Mucosa of stomach (tissue), 1 donor: ENCODE results near the gene LMX1B.

Experiments used
- H3K27me3 ChIP-seq: one replicate; pipeline ENCODE4 v1.7.0; 2013; ENCODE audit warnings: mild to moderate bottlenecking, low read length; ENCODE audit not compliant: control insufficient read depth, insufficient read depth
- H3K36me3 ChIP-seq: one replicate; pipeline ENCODE4 v1.7.0; 2013; ENCODE audit warnings: low read length; ENCODE audit not compliant: control insufficient read depth, insufficient read depth
- H3K4me1 ChIP-seq: one replicate; pipeline ENCODE4 v1.7.0; 2013; ENCODE audit warnings: mild to moderate bottlenecking, low read length; ENCODE audit not compliant: control insufficient read depth, insufficient read depth
- H3K4me3 ChIP-seq: one replicate; pipeline ENCODE4 v1.7.0; 2013; ENCODE audit warnings: low read length
- H3K9ac ChIP-seq: one replicate; pipeline ENCODE4 v1.7.0; 2013; ENCODE audit warnings: mild to moderate bottlenecking, low read length, moderate library complexity
- H3K9me3 ChIP-seq: one replicate; pipeline ENCODE4 v1.7.0; 2013; ENCODE audit warnings: mild to moderate bottlenecking, low read length, moderate library complexity; ENCODE audit not compliant: control insufficient read depth
- donor health status: Pancreatic carcinoma.

Gene LMX1B

GRCh38 chr9:126615245-126615790, 1.6 kb downstream of the LMX1B start:
- Histone ChIP-seq H3K36me3 (no peaks in the 10 kb centered on the region), H3K9ac (no peak overlapping the region), H3K4me1 (peaks cover 33% of the 10 kb centered on the region), H3K9me3 (no peaks in the 10 kb centered on the region), H3K27me3 (peaks cover 92% of the 10 kb centered on the region), H3K4me3 (no peak overlapping the region)

GRCh38 chr9:126615791-126616447, 2.2 kb downstream of the LMX1B start:
- Histone ChIP-seq H3K36me3 (no peaks in the 10 kb centered on the region), H3K4me3 (no peak overlapping the region), H3K27me3 (peaks cover 92% of the 10 kb centered on the region)

GRCh38 chr9:126616521-126616976, 2.8 kb downstream of the LMX1B start:
- no peaks in the 10 kb centered on the region for H3K36me3 ChIP-seq
- H3K9me3 ChIP-seq: no peaks in the 10 kb centered on the region
- no peak overlapping the region for H3K9ac ChIP-seq
- H3K4me1 ChIP-seq: peaks cover 21% of the 10 kb centered on the region
- peaks cover 92% of the 10 kb centered on the region for H3K27me3 ChIP-seq
- H3K4me3 ChIP-seq: no peak overlapping the region

More at GRCh38 chr9:126615791-126616447, 2.2 kb downstream of the LMX1B start:
- Histone ChIP-seq H3K9ac (no peak overlapping the region), H3K4me1 (peaks cover 28% of the 10 kb centered on the region), H3K9me3 (no peaks in the 10 kb centered on the region)

GRCh38 chr9:126617003-126617822, 3.5 kb downstream of the LMX1B start:
- Histone ChIP-seq H3K4me1 (peaks cover 15% of the 10 kb centered on the region), H3K9me3 (no peaks in the 10 kb centered on the region), H3K4me3 (no peak overlapping the region), H3K27me3 (peaks cover 92% of the 10 kb centered on the region), H3K36me3 (no peaks in the 10 kb centered on the region), H3K9ac (no peak overlapping the region)

GRCh38 chr9:126617823-126618165, 4.1 kb downstream of the LMX1B start:
- H3K9me3 ChIP-seq: no peaks in the 10 kb centered on the region
- no peak overlapping the region for H3K9ac ChIP-seq
- no peaks in the 10 kb centered on the region for H3K36me3 ChIP-seq
- H3K4me1 ChIP-seq: peaks cover 11% of the 10 kb centered on the region
- no peak overlapping the region for H3K4me3 ChIP-seq
- H3K27me3 ChIP-seq: peaks cover 92% of the 10 kb centered on the region

GRCh38 chr9:126618190-126618584, 4.5 kb downstream of the LMX1B start:
- Histone ChIP-seq H3K27me3 (peaks cover 92% of the 10 kb centered on the region), H3K36me3 (no peaks in the 10 kb centered on the region), H3K9ac (no peak overlapping the region), H3K9me3 (no peaks in the 10 kb centered on the region), H3K4me1 (peaks cover 8% of the 10 kb centered on the region), H3K4me3 (no peak overlapping the region)

- peaks cover 95% of the 10 kb centered on the region for H3K27me3 ChIP-seq
- no peak overlapping the region for H3K9ac ChIP-seq
- H3K36me3 ChIP-seq: no peaks in the 10 kb centered on the region
- H3K4me1 ChIP-seq: peaks cover 5% of the 10 kb centered on the region
- no peaks in the 10 kb centered on the region for H3K9me3 ChIP-seq
- H3K4me3 ChIP-seq: no peak overlapping the region
Measured at GRCh38 chr9:126618585-126619360, 5.0 kb downstream of the LMX1B start.

- H3K9ac ChIP-seq: no peak overlapping the region
- no peaks in the 10 kb centered on the region for H3K36me3 ChIP-seq
- H3K9me3 ChIP-seq: no peaks in the 10 kb centered on the region
- H3K4me1 ChIP-seq: peaks cover 4% of the 10 kb centered on the region
- no peak overlapping the region for H3K4me3 ChIP-seq
- peaks cover 99% of the 10 kb centered on the region for H3K27me3 ChIP-seq
Measured at GRCh38 chr9:126619361-126620135, 5.8 kb downstream of the LMX1B start.

GRCh38 chr9:126620478-126620877, 6.8 kb downstream of the LMX1B start:
- Histone ChIP-seq H3K4me3 (no peak overlapping the region), H3K36me3 (no peaks in the 10 kb centered on the region), H3K4me1 (no peaks in the 10 kb centered on the region), H3K9ac (no peak overlapping the region), H3K27me3 (peaks cover 100% of the 10 kb centered on the region), H3K9me3 (no peaks in the 10 kb centered on the region)

- H3K9ac ChIP-seq: no peak overlapping the region
- no peak overlapping the region for H3K4me3 ChIP-seq
- peaks cover 6% of the 10 kb centered on the region for H3K4me1 ChIP-seq
- H3K36me3 ChIP-seq: no peaks in the 10 kb centered on the region
- peaks cover 100% of the 10 kb centered on the region for H3K27me3 ChIP-seq
- H3K9me3 ChIP-seq: no peaks in the 10 kb centered on the region
Measured at GRCh38 chr9:126621061-126621918, 7.6 kb downstream of the LMX1B start.
